Measurements from ENCODE around the gene GTF2IRD1. TPM values are rescaled to one million over a fixed set of nuclear protein-coding genes. Genes with fewer than 3 reads are reported as not detected.
"Not testable (repeated sequence)": the region's sequence is repeated elsewhere in the genome, so short reads cannot be mapped to it uniquely, and the experiment has no call there.

Gene GTF2IRD1
- total RNA-seq, 1 donor from 2014 or later: 7.5 TPM

DNA sequence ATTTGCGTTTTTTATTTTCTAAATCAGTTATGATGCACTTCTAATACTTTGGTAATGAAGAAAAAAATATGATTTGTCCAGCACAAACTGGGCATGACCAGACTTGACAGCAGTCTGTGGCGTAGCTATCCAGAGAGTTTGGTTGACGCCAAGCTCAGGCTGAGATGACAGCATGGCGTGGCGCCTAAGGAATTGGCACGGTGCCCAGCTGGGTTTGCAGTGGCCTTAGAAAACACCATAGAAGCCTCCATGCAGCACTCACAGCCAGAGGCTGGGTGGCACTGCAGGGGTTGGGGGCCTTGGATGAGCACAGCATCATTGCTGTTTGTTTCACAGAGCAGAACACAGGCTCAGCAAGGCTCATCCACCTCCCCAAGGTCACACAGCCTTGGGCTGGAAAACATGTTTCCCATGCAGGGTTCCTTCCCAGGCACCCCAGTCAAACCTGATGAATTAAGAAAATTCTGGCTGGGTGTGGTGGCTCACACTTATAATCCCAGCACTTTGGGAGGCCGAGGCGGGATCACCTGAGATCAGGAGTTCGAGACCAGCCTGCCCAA is 88.9 kb downstream of the GTF2IRD1 start:
- Histone ChIP-seq H3K4me3 (no peak overlapping the region), H3K4me1 (no peaks in the 10 kb centered on the region), H3K27ac (no peak overlapping the region), H3K27me3 (no peaks in the 10 kb centered on the region), H3K9me3 (peaks cover 5% of the 10 kb centered on the region in 2 donors), H3K36me3 (peaks cover 4 to 25% of the 10 kb centered on the region in 2 donors)
- intact Hi-C loops (cut with DNase I): no loop called here
- TF ChIP-seq, protein P1, sequence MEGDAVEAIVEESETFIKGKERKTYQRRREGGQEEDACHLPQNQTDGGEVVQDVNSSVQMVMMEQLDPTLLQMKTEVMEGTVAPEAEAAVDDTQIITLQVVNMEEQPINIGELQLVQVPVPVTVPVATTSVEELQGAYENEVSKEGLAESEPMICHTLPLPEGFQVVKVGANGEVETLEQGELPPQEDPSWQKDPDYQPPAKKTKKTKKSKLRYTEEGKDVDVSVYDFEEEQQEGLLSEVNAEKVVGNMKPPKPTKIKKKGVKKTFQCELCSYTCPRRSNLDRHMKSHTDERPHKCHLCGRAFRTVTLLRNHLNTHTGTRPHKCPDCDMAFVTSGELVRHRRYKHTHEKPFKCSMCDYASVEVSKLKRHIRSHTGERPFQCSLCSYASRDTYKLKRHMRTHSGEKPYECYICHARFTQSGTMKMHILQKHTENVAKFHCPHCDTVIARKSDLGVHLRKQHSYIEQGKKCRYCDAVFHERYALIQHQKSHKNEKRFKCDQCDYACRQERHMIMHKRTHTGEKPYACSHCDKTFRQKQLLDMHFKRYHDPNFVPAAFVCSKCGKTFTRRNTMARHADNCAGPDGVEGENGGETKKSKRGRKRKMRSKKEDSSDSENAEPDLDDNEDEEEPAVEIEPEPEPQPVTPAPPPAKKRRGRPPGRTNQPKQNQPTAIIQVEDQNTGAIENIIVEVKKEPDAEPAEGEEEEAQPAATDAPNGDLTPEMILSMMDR (IDR thresholded peaks at IDR 0.05): no peak
- no peak for DNase-seq (ENCODE audit: low spot score in 2 of 2)

DNA sequence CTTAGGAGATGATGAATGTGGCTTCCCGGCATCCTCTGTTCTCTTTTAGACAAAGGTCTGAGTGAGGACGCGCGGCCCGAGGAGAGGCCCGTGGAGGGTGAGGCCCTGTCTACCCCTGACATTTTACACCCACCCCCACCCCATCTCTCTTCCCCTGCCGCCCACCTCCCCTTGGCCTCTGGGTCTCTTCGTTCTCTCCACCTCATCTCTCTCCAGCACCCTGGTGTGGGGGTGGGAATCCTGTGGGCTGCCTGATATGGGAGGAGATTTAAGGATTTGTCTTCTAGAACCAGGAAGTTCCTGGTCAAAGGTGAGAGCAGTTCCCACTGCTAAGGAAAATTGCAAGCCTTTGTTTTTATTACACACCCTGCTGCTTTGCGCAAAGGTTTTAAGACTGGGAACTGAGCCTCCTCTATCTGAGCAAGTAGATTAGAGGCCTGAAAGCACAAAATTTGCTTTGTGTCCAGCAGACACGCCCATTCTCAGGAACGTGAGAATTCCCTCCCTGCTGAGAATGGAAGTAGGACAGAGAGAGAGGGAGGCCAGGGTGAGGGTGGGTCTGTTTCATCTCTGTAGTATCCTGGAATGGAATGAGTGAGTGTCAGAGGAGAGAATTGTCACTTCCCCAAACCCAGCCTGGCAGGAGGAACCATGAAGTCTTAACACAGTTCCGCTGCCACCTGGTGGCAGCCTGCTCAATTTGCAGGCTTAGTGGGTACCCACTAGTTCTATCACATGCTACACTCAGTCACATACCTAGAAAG is 91.2 kb downstream of the GTF2IRD1 start:
- TF ChIP-seq, protein P1 (IDR thresholded peaks at IDR 0.05): peak in 2 of 3 experiments; percentile 17 to 39
- H3K4me1 ChIP-seq: no peaks in the 10 kb centered on the region
- peaks cover 5% of the 10 kb centered on the region in 2 donors for H3K9me3 ChIP-seq
- no peak for DNase-seq (ENCODE audit: low spot score in 2 of 2)
- no peak overlapping the region for H3K4me3 ChIP-seq
- H3K27me3 ChIP-seq: no peaks in the 10 kb centered on the region
- peaks cover 4 to 18% of the 10 kb centered on the region in 2 donors for H3K36me3 ChIP-seq
- intact Hi-C loops (cut with DNase I): loop anchor here (5.0 kb wide), 1 partner anchor 93 kb away; the partner anchor contains the start of gene GTF2IRD1
- H3K27ac ChIP-seq: no peak overlapping the region

DNA sequence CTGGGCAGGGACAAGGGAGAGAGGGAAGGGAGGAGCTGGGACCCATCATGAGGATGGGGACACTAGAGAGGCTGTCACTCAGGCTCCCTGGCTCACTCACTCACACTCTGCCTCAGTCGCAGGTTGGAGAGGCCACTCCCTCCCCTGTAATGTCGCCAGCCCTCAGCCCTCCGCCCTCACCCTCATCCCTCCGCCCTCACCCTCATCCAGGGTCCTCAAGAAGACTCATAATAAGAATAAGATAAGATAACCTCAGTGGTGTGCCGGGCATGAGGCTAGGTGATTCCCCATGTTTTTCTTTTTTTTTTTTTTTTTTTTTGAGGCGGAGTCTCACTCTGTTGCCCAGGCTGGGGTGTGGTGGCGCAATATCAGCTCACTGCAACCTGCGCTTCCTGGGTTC is 92.2 kb downstream of the GTF2IRD1 start:
- H3K27me3 ChIP-seq: no peaks in the 10 kb centered on the region
- TF ChIP-seq, protein P1 (IDR thresholded peaks at IDR 0.05): no peak
- peaks cover 5% of the 10 kb centered on the region in 2 donors for H3K9me3 ChIP-seq
- H3K4me3 ChIP-seq: no peak overlapping the region
- H3K36me3 ChIP-seq: peaks cover 4 to 14% of the 10 kb centered on the region in 2 donors
- no peaks in the 10 kb centered on the region for H3K4me1 ChIP-seq
- H3K27ac ChIP-seq: no peak overlapping the region
- intact Hi-C loops (cut with DNase I): loop anchor here (5.0 kb wide), 1 partner anchor 94 kb away; the partner anchor contains the start of gene GTF2IRD1
- DNase-seq (ENCODE audit: low spot score in 2 of 2): no peak

DNA sequence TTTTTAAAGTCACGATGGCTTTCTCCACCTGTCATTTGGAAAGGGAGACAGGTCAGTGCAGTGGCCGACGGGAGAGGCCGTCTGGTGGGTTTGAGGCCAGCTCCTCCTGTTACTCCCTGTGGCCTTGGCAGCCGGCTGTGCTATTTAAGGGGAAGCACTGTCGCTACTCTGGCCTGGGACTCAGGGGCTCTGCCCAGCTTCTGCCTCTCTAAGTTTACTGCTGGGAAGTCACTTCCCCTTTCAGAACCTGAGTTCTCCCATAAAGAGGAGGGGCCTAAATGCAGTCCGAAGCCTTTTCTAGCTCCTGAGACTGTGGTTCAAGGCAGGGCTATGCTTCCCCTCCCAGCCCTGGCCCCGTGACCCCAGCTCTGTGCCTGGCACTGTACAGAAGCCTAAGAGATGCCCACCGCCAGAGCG is 99.9 kb downstream of the GTF2IRD1 start:
- H3K36me3 ChIP-seq: peaks cover 2 to 14% of the 10 kb centered on the region in 2 donors
- H3K4me1 ChIP-seq; H3K9me3 ChIP-seq; DNase-seq (ENCODE audit: low spot score in 2 of 2); H3K27me3 ChIP-seq; intact Hi-C loops (cut with DNase I); H3K27ac ChIP-seq; H3K4me3 ChIP-seq: not testable (repeated sequence)

DNA sequence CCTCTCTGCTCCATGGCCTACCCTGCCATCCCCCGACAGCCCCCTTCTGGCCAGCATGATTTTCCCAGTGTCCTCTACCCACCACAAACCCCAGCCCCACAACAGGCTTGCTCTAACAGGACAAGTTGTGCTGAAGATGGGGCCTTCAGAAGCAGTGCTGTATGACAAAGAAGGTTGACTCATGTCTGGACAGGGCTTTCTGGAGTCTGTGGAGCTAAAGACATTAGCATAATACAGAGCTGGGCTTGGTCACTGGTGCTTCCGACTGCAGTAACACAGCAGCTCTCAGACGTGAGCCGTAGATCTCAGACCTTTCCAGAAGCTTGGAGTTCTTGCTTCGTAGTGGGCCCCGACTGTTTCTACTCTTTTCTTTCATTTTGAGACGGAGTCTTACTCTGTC is 100.5 kb downstream of the GTF2IRD1 start:
- Histone ChIP-seq H3K27me3 (no peaks in the 10 kb centered on the region), H3K4me3 (no peak overlapping the region), H3K36me3 (peaks cover 2 to 19% of the 10 kb centered on the region in 2 donors), H3K4me1 (no peaks in the 10 kb centered on the region), H3K9me3 (no peaks in the 10 kb centered on the region), H3K27ac (no peak overlapping the region)
- TF ChIP-seq, protein P1 (IDR thresholded peaks at IDR 0.05): no peak
- DNase-seq (ENCODE audit: low spot score in 2 of 2): no peak
- intact Hi-C loops (cut with DNase I): no loop called here

DNA sequence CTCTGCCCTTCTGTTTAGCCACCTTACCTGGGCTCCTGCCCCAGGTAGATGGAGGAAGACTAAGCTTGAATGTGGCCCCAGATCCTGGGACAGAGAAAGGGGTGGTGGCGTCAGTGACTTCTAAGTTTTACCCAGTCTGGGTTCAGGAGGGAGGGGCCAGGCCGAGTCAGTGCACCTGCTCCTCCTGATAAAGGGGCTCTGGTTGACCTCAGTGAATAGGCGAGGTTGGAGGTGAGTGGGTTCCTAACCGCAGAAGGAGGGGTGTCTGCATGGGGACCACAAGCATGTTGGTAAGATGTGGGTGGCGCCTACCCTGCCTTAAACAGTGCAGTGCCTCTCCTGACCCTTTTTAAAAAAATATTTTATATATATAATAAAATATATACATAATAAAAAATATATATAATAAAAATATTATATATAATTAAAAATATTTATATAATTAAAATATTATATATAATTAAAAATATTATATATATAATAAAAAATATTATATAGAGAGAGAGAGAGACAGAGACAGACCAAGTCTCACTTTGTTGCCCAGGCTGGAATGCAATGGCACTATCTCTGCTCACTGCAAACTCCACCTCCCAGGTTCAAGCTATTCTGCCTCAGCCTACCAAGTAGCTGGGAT is 106.5 kb downstream of the GTF2IRD1 start:
- Histone ChIP-seq H3K27ac (no peak overlapping the region), H3K36me3 (peaks cover 0 to 24% of the 10 kb centered on the region in 2 donors), H3K4me3 (no peak overlapping the region), H3K4me1 (no peaks in the 10 kb centered on the region), H3K9me3 (no peaks in the 10 kb centered on the region), H3K27me3 (no peaks in the 10 kb centered on the region)
- TF ChIP-seq, protein P1 (IDR thresholded peaks at IDR 0.05): no peak
- intact Hi-C loops (cut with DNase I): no loop called here
- no peak for DNase-seq (ENCODE audit: low spot score in 2 of 2)
